Vagina (tissue), 2 donors: ENCODE measurements around the gene GNAT1.

Experiments
- CTCF ChIP-seq, 3 experiments: fragments of 450-650 bp in 2 of 3; fragments of 200-600 bp in 1 of 3; sonication (generic) in 1 of 3; IDR thresholded peaks; one replicate each; pipeline ENCODE4 v1.5.1; 2017 to 2019; ENCODE audit warnings: antibody characterized with exemption in 3 of 3, mild to moderate bottlenecking in 2 of 3, moderate library complexity in 2 of 3
- POLR2A ChIP-seq, 2 donors: fragments of 450-650 bp; IDR thresholded peaks; one replicate each; pipeline ENCODE4 v1.6.1; 2017; ENCODE audit warnings: antibody characterized with exemption in 2 of 2, mild to moderate bottlenecking in 2 of 2, moderate library complexity in 2 of 2

- TF ChIP-seq POLR2A (IDR thresholded peaks at IDR 0.05) (no peak), CTCF (IDR thresholded peaks at IDR 0.05) (no peak)
These were observed 32.8 kb upstream of the GNAT1 start for GRCh38 chr3:50158530-50159146.
